IMR-90 (cell line): Measurements from ENCODE around the gene ABHD3. TPM values are rescaled to one million over a fixed set of nuclear protein-coding genes. Genes with fewer than 3 reads are reported as not detected.

Experiments used
- ATAC-seq: fragments of 200-7000 bp; cut with Tn5 transposase; 2 replicates; pipeline ENCODE4 v1.9.1; 2020; ENCODE audit warnings: low read depth, mild to moderate bottlenecking, moderate library complexity
- Bru-seq: library from RNA; stranded (reverse); fragments of 400-500 nt; gene quantifications from one replicate; lab custom pipeline; 2021; lab: Mats Ljungman, UMichigan
- BruChase-seq, 2 experiments: library from RNA; stranded (reverse); fragments of 400-500 nt; gene quantifications; one replicate each; lab custom pipeline; 2021; lab: Mats Ljungman, UMichigan
- BruUV-seq: library from RNA; stranded (reverse); fragments of 400-500 nt; replicated peaks from 2 replicates; lab custom pipeline; 2021; lab: Mats Ljungman, UMichigan
- CTCF ChIA-PET: fragments of 300-600 bp; formaldehyde crosslinking; extraction: SDS; loops from one replicate; lab custom pipeline; 2021; ENCODE audit warnings: antibody characterized with exemption; lab: Yijun Ruan, JAX
- POLR2A ChIA-PET: fragments of 300-600 bp; sonication (Branson Sonifier 250); formaldehyde crosslinking; loops from one replicate; lab custom pipeline; 2022; ENCODE audit warnings: antibody characterized with exemption; ENCODE audit not compliant: unreplicated experiment; lab: Charles Lee
- DNase-seq: peaks from one replicate; pipeline ENCODE4 v3.0.0; 2013
- H2AFZ ChIP-seq: replicated peaks from 2 replicates; pipeline ENCODE3; 2013; ENCODE audit warnings: low read length, mild to moderate bottlenecking; ENCODE audit not compliant: poor library complexity
- H2AK5ac ChIP-seq: 2 replicates; pipeline ENCODE4 v1.6.1; 2013; ENCODE audit warnings: low read depth, low read length, inconsistent platforms
- H2AK9ac ChIP-seq: replicated peaks from 2 replicates; pipeline ENCODE3; 2013; ENCODE audit warnings: mild to moderate bottlenecking, low read depth, low read length, moderate library complexity; ENCODE audit not compliant: poor library complexity
- H2BK120ac ChIP-seq: 2 replicates; pipeline ENCODE4 v1.6.1; 2013; ENCODE audit warnings: low read depth, low read length, inconsistent platforms
- H2BK15ac ChIP-seq: 3 replicates; pipeline ENCODE4 v1.6.1; 2013; ENCODE audit warnings: low read depth, low read length, inconsistent platforms
- H2BK20ac ChIP-seq: 2 replicates; pipeline ENCODE4 v1.6.1; 2013; ENCODE audit warnings: low read depth, mild to moderate bottlenecking, inconsistent platforms, low read length, moderate library complexity
- H2BK5ac ChIP-seq: 2 replicates; pipeline ENCODE4 v1.6.1; 2013; ENCODE audit warnings: mild to moderate bottlenecking, low read depth, low read length, inconsistent platforms; ENCODE audit not compliant: poor library complexity, severe bottlenecking
- H3K14ac ChIP-seq: replicated peaks from 2 replicates; pipeline ENCODE4 v1.6.1; 2013; ENCODE audit warnings: low read depth, low read length, inconsistent platforms
- H3K18ac ChIP-seq: 2 replicates; pipeline ENCODE4 v1.6.1; 2013; ENCODE audit warnings: low read depth, low read length, control low read depth
- H3K23ac ChIP-seq: 2 replicates; pipeline ENCODE4 v1.6.1; 2013; ENCODE audit warnings: low read depth, low read length, inconsistent platforms
- H3K27ac ChIP-seq: 2 replicates; pipeline ENCODE4 v1.5.1; 2013; ENCODE audit warnings: mild to moderate bottlenecking, control low read depth, low read length; ENCODE audit not compliant: insufficient read depth
- H3K27me3 ChIP-seq: 2 replicates; pipeline ENCODE4 v1.6.1; 2013; ENCODE audit warnings: low read length; ENCODE audit not compliant: control insufficient read depth, insufficient read depth
- H3K36me3 ChIP-seq: 2 replicates; pipeline ENCODE4 v1.6.1; 2013; ENCODE audit warnings: low read length, mixed read lengths; ENCODE audit not compliant: control insufficient read depth, insufficient read depth
- H3K4ac ChIP-seq: 2 replicates; pipeline ENCODE4 v1.6.1; 2013; ENCODE audit warnings: low read depth, low read length, inconsistent platforms
- H3K4me1 ChIP-seq: 2 replicates; pipeline ENCODE4 v1.6.1; 2013; ENCODE audit warnings: low read length, mixed read lengths; ENCODE audit not compliant: control insufficient read depth, insufficient read depth
- H3K4me2 ChIP-seq: 2 replicates; pipeline ENCODE4 v1.6.1; 2013; ENCODE audit warnings: low read depth, mild to moderate bottlenecking, control low read depth, low read length, moderate library complexity
- H3K4me3 ChIP-seq: 2 replicates; pipeline ENCODE4 v1.5.1; 2013; ENCODE audit warnings: low read depth, mild to moderate bottlenecking, control low read depth, low read length, moderate library complexity; ENCODE audit not compliant: insufficient read depth
- H3K56ac ChIP-seq: 2 replicates; pipeline ENCODE4 v1.6.1; 2013; ENCODE audit warnings: low read length, inconsistent platforms; ENCODE audit not compliant: insufficient read depth; ENCODE audit errors: extremely low read depth
- H3K79me1 ChIP-seq, 2 experiments: 2 replicates each; pipeline ENCODE4 v1.6.1; 2013; ENCODE audit warnings: low read length in 2 of 2, inconsistent platforms in 1 of 2, low read depth in 1 of 2
- H3K9ac ChIP-seq: 2 replicates; pipeline ENCODE4 v1.6.1; 2013; ENCODE audit warnings: low read depth, low read length, control low read depth
- H3K9me1 ChIP-seq: 2 replicates; pipeline ENCODE4 v1.6.1; 2013; ENCODE audit warnings: low read length, inconsistent platforms; ENCODE audit not compliant: insufficient read depth
- H3K9me3 ChIP-seq: 2 replicates; pipeline ENCODE4 v1.6.1; 2013; ENCODE audit warnings: low read length; ENCODE audit not compliant: control insufficient read depth, insufficient read depth
- H4K20me1 ChIP-seq: 2 replicates; pipeline ENCODE4 v1.6.1; 2013; ENCODE audit warnings: low read length, inconsistent platforms; ENCODE audit not compliant: insufficient read depth
- H4K5ac ChIP-seq: 2 replicates; pipeline ENCODE4 v1.6.1; 2013; ENCODE audit warnings: mild to moderate bottlenecking, low read depth, low read length, control low read depth
- H4K8ac ChIP-seq, 2 experiments: 2 replicates each; pipeline ENCODE4 v1.6.1; 2013; ENCODE audit warnings: low read depth in 2 of 2, low read length in 2 of 2, control low read depth in 1 of 2, inconsistent platforms in 1 of 2
- H4K91ac ChIP-seq: 2 replicates; pipeline ENCODE4 v1.6.1; 2013; ENCODE audit warnings: low read depth, low read length, inconsistent platforms; ENCODE audit not compliant: insufficient read depth
- BHLHE40 ChIP-seq: fragments of 150-350 bp; IDR thresholded peaks from 2 replicates; pipeline ENCODE4 v1.6.1; 2016; ENCODE audit warnings: mild to moderate bottlenecking, low read depth, low read length
- CHD1 ChIP-seq: IDR thresholded peaks from 2 replicates; pipeline ENCODE4 v1.6.1; 2012; ENCODE audit warnings: low read depth, low read length, improper control_type of control experiment
- MAFK ChIP-seq: IDR thresholded peaks from 2 replicates; pipeline ENCODE4 v1.6.1; 2012; ENCODE audit warnings: low read depth, low read length, improper control_type of control experiment
- MAZ ChIP-seq: IDR thresholded peaks from 2 replicates; pipeline ENCODE4 v1.6.1; 2012; ENCODE audit warnings: low read depth, mild to moderate bottlenecking, low read length, improper control_type of control experiment, moderate library complexity, borderline replicate concordance
- MXI1 ChIP-seq: IDR thresholded peaks from 2 replicates; pipeline ENCODE4 v1.6.1; 2012; ENCODE audit warnings: low read depth, mild to moderate bottlenecking, low read length, moderate library complexity, borderline replicate concordance
- POLR2A ChIP-seq: IDR thresholded peaks from 2 replicates; pipeline ENCODE4 v1.6.1; 2012; ENCODE audit warnings: mild to moderate bottlenecking, low read depth, low read length
- RCOR1 ChIP-seq: IDR thresholded peaks from 2 replicates; pipeline ENCODE4 v1.6.1; 2012; ENCODE audit warnings: mild to moderate bottlenecking, low read length, improper control_type of control experiment; ENCODE audit not compliant: insufficient replicate concordance
- WGBS, 2 experiments: methylation state at CpG; one replicate each; pipeline versions ENCODE4 v1.1.5 to v1.1.7; 2013; ENCODE audit warnings: missing lambda C conversion rate in 2 of 2; ENCODE audit not compliant: insufficient read length in 1 of 2; ENCODE audit errors: extremely low coverage in 2 of 2; 5-methylcytosine and 5-hydroxymethylcytosine counted together
- dilution Hi-C: fragments of 300-500 bp; cut with HindIII; formaldehyde crosslinking; loops from one replicate; pipeline ENCODE4 v1.14.3; 2018; ENCODE audit warnings: low sequenced_read_pairs; ENCODE audit not compliant: unreplicated experiment
- in situ Hi-C: fragments of 300-500 bp; cut with MboI; formaldehyde crosslinking; loops from 3 replicates; pipeline ENCODE4 v1.14.3; 2019; ENCODE audit warnings: low sequenced_read_pairs, inconsistent platforms, mixed read lengths
- intact Hi-C: fragments of 100-400 bp; cut with micrococcal nuclease; formaldehyde crosslinking; loops from 2 replicates; pipeline ENCODE4 v1.10.0; 2022
- long read RNA-seq: library from polyadenylated mRNA; unstranded; transcript quantifications from one replicate; pipeline ENCODE4 v2.0.0, GENCODE V29; 2021; ENCODE audit not compliant: unreplicated experiment
- polyA plus RNA-seq, 3 experiments: library from polyadenylated mRNA; depleted of rRNA; stranded (reverse); fragments of >200 nt; gene quantifications; 2 replicates each; pipeline ENCODE4 v1.2.3, GENCODE V29; 2012; ENCODE audit warnings: low replicate concordance in 1 of 3
- total RNA-seq: library from RNA; depleted of rRNA; stranded (reverse); fragments of >200 nt; gene quantifications from 2 replicates; pipeline ENCODE4 v1.2.3, GENCODE V29; 2012; rRNA removed
- TF ChIP-seq, protein P1 (sequence below): conservative IDR thresholded peaks from 2 replicates; pipeline ENCODE4 v1.5.1; 2012; ENCODE audit warnings: mild to moderate bottlenecking, low read depth, low read length, improper control_type of control experiment

The ABHD3 gene, protein sequence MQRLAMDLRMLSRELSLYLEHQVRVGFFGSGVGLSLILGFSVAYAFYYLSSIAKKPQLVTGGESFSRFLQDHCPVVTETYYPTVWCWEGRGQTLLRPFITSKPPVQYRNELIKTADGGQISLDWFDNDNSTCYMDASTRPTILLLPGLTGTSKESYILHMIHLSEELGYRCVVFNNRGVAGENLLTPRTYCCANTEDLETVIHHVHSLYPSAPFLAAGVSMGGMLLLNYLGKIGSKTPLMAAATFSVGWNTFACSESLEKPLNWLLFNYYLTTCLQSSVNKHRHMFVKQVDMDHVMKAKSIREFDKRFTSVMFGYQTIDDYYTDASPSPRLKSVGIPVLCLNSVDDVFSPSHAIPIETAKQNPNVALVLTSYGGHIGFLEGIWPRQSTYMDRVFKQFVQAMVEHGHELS
- total RNA-seq, result 3.3 and 4.5 TPM in 2 replicates
- polyA plus RNA-seq (2012; rRNA removed), result 4.3 and 5.5 TPM in 2 replicates
- polyA plus RNA-seq (2012; cell fraction: cytosol; rRNA removed), result 0.93 and 1.2 TPM in 2 replicates
- polyA plus RNA-seq (2012; cell fraction: nucleus; rRNA removed; ENCODE audit: low replicate concordance), result 5.2 and 38.9 TPM in 2 replicates
- Bru-seq, nascent RNA, result percentile 58 among the genes with signal in this experiment
- BruChase-seq, experiment 1, labeled RNA remaining after a 6-hour chase, result percentile 77 among the genes with signal in this experiment
- BruChase-seq, experiment 2, labeled RNA remaining after a 2-hour chase, result percentile 69 among the genes with signal in this experiment
- long read RNA-seq, partial matches to known transcripts, result 0 of 4 reads
- long read RNA-seq, other reads (novel, unspliced or antisense), result 1 of 4 reads

DNA sequence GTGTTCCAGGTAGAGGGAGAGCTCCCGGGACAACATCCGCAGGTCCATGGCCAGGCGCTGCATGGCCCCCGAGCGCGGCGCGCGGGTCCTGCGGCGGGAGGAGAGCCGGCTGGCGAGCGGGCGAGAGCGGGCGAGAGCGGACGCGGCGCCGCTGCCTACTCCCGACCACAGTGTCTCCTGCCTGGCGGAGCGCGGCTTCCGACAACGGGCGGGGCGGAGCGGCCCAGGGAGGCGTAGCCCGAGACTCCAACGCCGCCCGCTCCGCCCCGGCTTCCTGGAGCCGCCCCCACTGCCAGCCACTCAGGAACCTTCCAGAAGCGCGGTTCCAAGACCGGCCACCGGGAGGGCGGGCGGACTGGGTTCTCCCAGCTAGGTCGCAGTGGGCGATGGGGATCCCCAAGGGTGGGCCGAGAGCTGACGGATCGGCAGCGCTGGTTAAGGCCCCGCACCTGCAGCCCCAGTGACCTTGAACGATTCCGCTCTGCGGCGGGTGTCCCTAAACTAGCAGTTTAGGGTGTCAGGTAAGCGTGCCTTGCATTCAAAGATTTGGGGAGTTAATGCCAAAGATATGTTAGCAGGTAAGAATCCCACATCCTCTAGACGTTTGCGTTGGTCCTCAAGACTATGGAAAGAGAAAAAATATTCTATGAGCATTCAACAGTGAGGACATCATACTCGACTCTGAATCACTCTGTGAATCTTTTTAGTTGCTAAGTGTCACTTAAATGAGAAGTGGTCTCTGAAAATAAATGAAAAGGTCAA lies at the start of gene ABHD3:
Gene ABHD3 (minus strand): TSS at position 172 of the 762 bp plus-strand sequence. CDS start 109 bp downstream, at position 63.
- peak within 1 kb of the TSS; percentile 39 for H2BK5ac ChIP-seq
- peak within 1 kb of the TSS; percentile 74 for H3K23ac ChIP-seq
- no peak within 1 kb of the TSS; the same call in 1 of the 2 replicates for H2BK20ac ChIP-seq
- peak; percentile 85 for DNase-seq
- H3K9me3 ChIP-seq, result no peaks in the 10 kb centered on the region
- H3K36me3 ChIP-seq, result no peaks in the 10 kb centered on the region
- TF ChIP-seq RCOR1 (no peak), MAFK (no peak), POLR2A (peak; percentile 78), MAZ (peak; percentile 71), CHD1 (0 out of 2 replicates have a peak, but pooled peaks have one; percentile 33), BHLHE40 (peak; percentile 53; the same call in 1 of the 2 replicates), MXI1 (peak; percentile 54)
- TF ChIP-seq, protein P1, sequence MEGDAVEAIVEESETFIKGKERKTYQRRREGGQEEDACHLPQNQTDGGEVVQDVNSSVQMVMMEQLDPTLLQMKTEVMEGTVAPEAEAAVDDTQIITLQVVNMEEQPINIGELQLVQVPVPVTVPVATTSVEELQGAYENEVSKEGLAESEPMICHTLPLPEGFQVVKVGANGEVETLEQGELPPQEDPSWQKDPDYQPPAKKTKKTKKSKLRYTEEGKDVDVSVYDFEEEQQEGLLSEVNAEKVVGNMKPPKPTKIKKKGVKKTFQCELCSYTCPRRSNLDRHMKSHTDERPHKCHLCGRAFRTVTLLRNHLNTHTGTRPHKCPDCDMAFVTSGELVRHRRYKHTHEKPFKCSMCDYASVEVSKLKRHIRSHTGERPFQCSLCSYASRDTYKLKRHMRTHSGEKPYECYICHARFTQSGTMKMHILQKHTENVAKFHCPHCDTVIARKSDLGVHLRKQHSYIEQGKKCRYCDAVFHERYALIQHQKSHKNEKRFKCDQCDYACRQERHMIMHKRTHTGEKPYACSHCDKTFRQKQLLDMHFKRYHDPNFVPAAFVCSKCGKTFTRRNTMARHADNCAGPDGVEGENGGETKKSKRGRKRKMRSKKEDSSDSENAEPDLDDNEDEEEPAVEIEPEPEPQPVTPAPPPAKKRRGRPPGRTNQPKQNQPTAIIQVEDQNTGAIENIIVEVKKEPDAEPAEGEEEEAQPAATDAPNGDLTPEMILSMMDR, result peak; percentile 28; the same call in 1 of the 2 replicates
- peak within 1 kb of the TSS; percentile 99 for H2AFZ ChIP-seq
- H3K14ac ChIP-seq, result peak within 1 kb of the TSS; percentile 94
- H2BK120ac ChIP-seq, result peak within 1 kb of the TSS; percentile 50; the same call in 1 of the 2 replicates
- no peaks in the 10 kb centered on the region for H4K20me1 ChIP-seq
- POLR2A ChIA-PET, result interaction anchor here (0.6 kb wide), 1 partner anchor 49 kb away, joined by 3 read pairs; no protein-coding TSS in a partner anchor
- H2AK9ac ChIP-seq, result peak within 1 kb of the TSS; percentile 92
- dilution Hi-C loops, result no loop called here
- H3K79me1 ChIP-seq, result peaks cover 6 to 15% of the 10 kb centered on the region in 2 experiments; a peak in 3 of 4 replicates
- H3K18ac ChIP-seq, result 0 out of 2 replicates have a peak within 1 kb of the TSS, but pooled peaks have one; percentile 7
- H3K27me3 ChIP-seq, result no peaks in the 10 kb centered on the region
- CTCF ChIA-PET, result interaction anchor here (0.8 to 1.2 kb wide), 2 partner anchors 10 to 22 kb away, joined by 3 to 4 read pairs; no protein-coding TSS in a partner anchor
- H2AK5ac ChIP-seq, result peak within 1 kb of the TSS; percentile 15; the same call in 1 of the 2 replicates
- H3K4me1 ChIP-seq, result no peaks in the 10 kb centered on the region; the same call in 1 of the 2 replicates
- H3K56ac ChIP-seq, result peak within 1 kb of the TSS; percentile 85
- ATAC-seq, result peak; percentile 100
- BruUV-seq, result no TSS peak
- H3K27ac ChIP-seq, result peak within 1 kb of the TSS; percentile 79
- H2BK15ac ChIP-seq, result peak within 1 kb of the TSS; percentile 68; the same call in 1 of the 3 replicates
- peak within 1 kb of the TSS; percentile 99 for H3K4me3 ChIP-seq
- H4K8ac ChIP-seq, result peak within 1 kb of the TSS; percentile 80 to 97; a peak in 3 of 4 replicates
- no peak within 1 kb of the TSS for H4K5ac ChIP-seq
- H3K9ac ChIP-seq, result peak within 1 kb of the TSS; percentile 83
- H3K4me2 ChIP-seq, result peak within 1 kb of the TSS; percentile 97
- peak within 1 kb of the TSS; percentile 86 for H3K4ac ChIP-seq
- no peaks in the 10 kb centered on the region for H3K9me1 ChIP-seq
- H4K91ac ChIP-seq, result peak within 1 kb of the TSS; percentile 14; the same call in 1 of the 2 replicates
- in situ Hi-C loops, result no loop called here
- intact Hi-C loops, result loop anchor here (1.0 to 5.0 kb wide), 3 partner anchors 72 to 217 kb away; partner anchors contain the start of gene SNRPD1
- 0% methylated on average over 8 of the region's 60 CpGs; no CpG with 5 or more reads in 1 of the 2 experiments for WGBS, 2 experiments
